MM.1S (cell line): ENCODE data around the gene AMZ1.
A peak's percentile ranks its signal among the peaks of the same experiment; 100 is the strongest.

Experiments
- DNase-seq: peaks from one replicate; pipeline ENCODE4 v3.0.0-alpha.2; 2015
- H2AFZ ChIP-seq: fragments of 300-600 bp; sonication (generic); 2 replicates; pipeline ENCODE4 v1.6.0; 2016; ENCODE audit warnings: antibody characterized with exemption, low read length
- H3F3A ChIP-seq: fragments of 300-600 bp; sonication (generic); 2 replicates; pipeline ENCODE4 v1.6.1; 2016; ENCODE audit warnings: mild to moderate bottlenecking, antibody characterized with exemption, low read length, moderate library complexity, mixed read lengths; ENCODE audit not compliant: insufficient read depth
- H3K27ac ChIP-seq: fragments of 300-600 bp; sonication (generic); 2 replicates; pipeline ENCODE4 v1.5.1; 2016; ENCODE audit warnings: mild to moderate bottlenecking, low read length
- H3K27me3 ChIP-seq: fragments of 300-600 bp; sonication (generic); replicated peaks from 2 replicates; pipeline ENCODE4 v1.6.0; 2016; ENCODE audit warnings: low read length; ENCODE audit not compliant: insufficient read depth
- H3K36me3 ChIP-seq: fragments of 300-600 bp; sonication (generic); replicated peaks from 2 replicates; pipeline ENCODE4 v1.6.1; 2016; ENCODE audit warnings: mild to moderate bottlenecking, low read length, mixed read lengths; ENCODE audit not compliant: insufficient read depth
- H3K4me1 ChIP-seq: fragments of 300-600 bp; sonication (generic); 2 replicates; pipeline ENCODE4 v1.6.1; 2016; ENCODE audit warnings: low read length, mixed read lengths
- H3K4me2 ChIP-seq: fragments of 300-600 bp; sonication (generic); 2 replicates; pipeline ENCODE4 v1.6.0; 2016; ENCODE audit warnings: low read depth, low read length
- H3K4me3 ChIP-seq: fragments of 300-600 bp; sonication (generic); 2 replicates; pipeline ENCODE4 v1.5.1; 2016; ENCODE audit warnings: low read length, mixed read lengths
- H3K79me2 ChIP-seq: fragments of 300-600 bp; sonication (generic); 2 replicates; pipeline ENCODE4 v1.6.1; 2016; ENCODE audit warnings: mixed run types, low read length, mixed read lengths
- H3K9ac ChIP-seq: fragments of 300-600 bp; sonication (generic); 2 replicates; pipeline ENCODE4 v1.6.1; 2016; ENCODE audit warnings: low read length, mixed read lengths
- H3K9me2 ChIP-seq: fragments of 300-600 bp; sonication (generic); replicated peaks from 2 replicates; pipeline ENCODE4 v1.6.1; 2016; ENCODE audit warnings: mild to moderate bottlenecking, low read length, mixed read lengths; ENCODE audit not compliant: insufficient read depth
- H3K9me3 ChIP-seq: fragments of 300-600 bp; sonication (generic); replicated peaks from 2 replicates; pipeline ENCODE4 v1.6.1; 2016; ENCODE audit warnings: mild to moderate bottlenecking, low read length, mixed read lengths; ENCODE audit not compliant: insufficient read depth
- H4K20me1 ChIP-seq: fragments of 300-600 bp; sonication (generic); 2 replicates; pipeline ENCODE4 v1.6.1; 2016; ENCODE audit warnings: mild to moderate bottlenecking, low read length, moderate library complexity, mixed read lengths; ENCODE audit not compliant: insufficient read depth
- EZH2 ChIP-seq: fragments of 300-600 bp; sonication (generic); optimal IDR thresholded peaks from 2 replicates; pipeline ENCODE3; 2017; ENCODE audit warnings: low read depth, mild to moderate bottlenecking, antibody characterized with exemption, low read length, mixed read lengths
- EZH2phosphoT487 ChIP-seq: fragments of 300-600 bp; sonication (generic); IDR thresholded peaks from 2 replicates; pipeline ENCODE4 v1.6.1; 2018; ENCODE audit warnings: antibody characterized with exemption, low read length
- TF ChIP-seq, protein P1 (sequence below): fragments of 300-600 bp; sonication (generic); IDR thresholded peaks from 2 replicates; pipeline ENCODE4 v1.5.1; 2016; ENCODE audit warnings: antibody characterized with exemption, low read length, mixed read lengths

The AMZ1 gene

DNA sequence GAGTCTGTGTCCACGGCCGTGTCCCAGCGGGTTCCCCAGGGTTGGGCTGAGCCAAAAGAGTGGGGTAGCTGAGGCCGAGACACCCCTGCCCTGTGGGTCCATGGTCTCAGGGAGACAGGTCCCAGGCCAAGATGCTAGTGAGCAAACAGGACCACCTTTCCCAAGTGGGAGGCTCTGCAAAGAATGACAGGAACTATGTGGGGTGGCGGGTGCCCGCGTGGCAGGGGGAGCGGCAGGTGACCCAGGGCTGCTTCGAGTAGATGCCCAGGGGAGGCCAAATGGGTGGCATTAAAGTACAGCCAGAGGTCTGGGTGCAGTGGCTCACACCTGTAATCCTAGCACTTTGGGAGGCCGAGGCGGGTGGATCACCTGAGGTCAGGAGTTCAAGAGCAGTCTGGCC, 38.0 kb upstream of the AMZ1 start:
- Histone ChIP-seq H4K20me1 (no peaks in the 10 kb centered on the region), H3K27me3 (peaks cover 35% of the 10 kb centered on the region), H3K79me2 (no peaks in the 10 kb centered on the region), H3K36me3 (no peaks in the 10 kb centered on the region), H3F3A (no peaks in the 10 kb centered on the region), H3K4me1 (no peaks in the 10 kb centered on the region), H3K4me2 (no peak overlapping the region), H3K9me2 (no peaks in the 10 kb centered on the region), H3K9ac (no peak overlapping the region), H2AFZ (no peak overlapping the region), H3K27ac (no peak overlapping the region), H3K9me3 (no peaks in the 10 kb centered on the region), H3K4me3 (no peak overlapping the region)
- no peak for DNase-seq
- TF ChIP-seq, protein P1, sequence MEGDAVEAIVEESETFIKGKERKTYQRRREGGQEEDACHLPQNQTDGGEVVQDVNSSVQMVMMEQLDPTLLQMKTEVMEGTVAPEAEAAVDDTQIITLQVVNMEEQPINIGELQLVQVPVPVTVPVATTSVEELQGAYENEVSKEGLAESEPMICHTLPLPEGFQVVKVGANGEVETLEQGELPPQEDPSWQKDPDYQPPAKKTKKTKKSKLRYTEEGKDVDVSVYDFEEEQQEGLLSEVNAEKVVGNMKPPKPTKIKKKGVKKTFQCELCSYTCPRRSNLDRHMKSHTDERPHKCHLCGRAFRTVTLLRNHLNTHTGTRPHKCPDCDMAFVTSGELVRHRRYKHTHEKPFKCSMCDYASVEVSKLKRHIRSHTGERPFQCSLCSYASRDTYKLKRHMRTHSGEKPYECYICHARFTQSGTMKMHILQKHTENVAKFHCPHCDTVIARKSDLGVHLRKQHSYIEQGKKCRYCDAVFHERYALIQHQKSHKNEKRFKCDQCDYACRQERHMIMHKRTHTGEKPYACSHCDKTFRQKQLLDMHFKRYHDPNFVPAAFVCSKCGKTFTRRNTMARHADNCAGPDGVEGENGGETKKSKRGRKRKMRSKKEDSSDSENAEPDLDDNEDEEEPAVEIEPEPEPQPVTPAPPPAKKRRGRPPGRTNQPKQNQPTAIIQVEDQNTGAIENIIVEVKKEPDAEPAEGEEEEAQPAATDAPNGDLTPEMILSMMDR, result no peak
- no peak for TF ChIP-seq EZH2phosphoT487
- TF ChIP-seq EZH2, result no peak

DNA sequence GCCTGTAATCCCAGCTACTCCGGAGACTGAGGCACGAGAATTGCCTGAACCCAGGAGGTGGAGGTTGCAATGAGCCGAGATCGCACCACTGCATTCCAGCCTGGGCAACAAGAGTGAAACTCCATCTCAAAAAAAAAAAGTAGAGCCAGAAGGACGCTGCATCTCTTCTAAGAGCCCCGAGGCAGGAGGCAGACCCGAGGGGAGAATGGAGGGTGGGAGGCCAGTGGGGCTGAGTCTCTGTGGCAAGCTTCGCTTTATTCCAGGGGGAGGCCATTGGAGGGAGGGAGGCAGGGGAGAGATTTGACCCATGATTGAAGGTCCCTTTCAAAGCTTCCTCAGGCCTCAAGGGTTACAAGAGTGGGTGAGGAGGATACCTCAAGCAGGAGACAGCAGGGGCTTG, 37.6 kb upstream of the AMZ1 start:
- no peak overlapping the region for H2AFZ ChIP-seq
- peaks cover 35% of the 10 kb centered on the region for H3K27me3 ChIP-seq
- H3K9me2 ChIP-seq, result no peaks in the 10 kb centered on the region
- no peak overlapping the region for H3K4me2 ChIP-seq
- H3K36me3 ChIP-seq, result no peaks in the 10 kb centered on the region
- no peaks in the 10 kb centered on the region for H3K4me1 ChIP-seq
- no peak for TF ChIP-seq EZH2phosphoT487
- TF ChIP-seq EZH2, result no peak
- TF ChIP-seq, protein P1, result no peak
- H3K4me3 ChIP-seq, result no peak overlapping the region
- H3F3A ChIP-seq, result no peaks in the 10 kb centered on the region
- DNase-seq, result no peak
- no peaks in the 10 kb centered on the region for H3K79me2 ChIP-seq
- H3K27ac ChIP-seq, result no peak overlapping the region
- H3K9me3 ChIP-seq, result no peaks in the 10 kb centered on the region
- H4K20me1 ChIP-seq, result no peaks in the 10 kb centered on the region
- no peak overlapping the region for H3K9ac ChIP-seq

DNA sequence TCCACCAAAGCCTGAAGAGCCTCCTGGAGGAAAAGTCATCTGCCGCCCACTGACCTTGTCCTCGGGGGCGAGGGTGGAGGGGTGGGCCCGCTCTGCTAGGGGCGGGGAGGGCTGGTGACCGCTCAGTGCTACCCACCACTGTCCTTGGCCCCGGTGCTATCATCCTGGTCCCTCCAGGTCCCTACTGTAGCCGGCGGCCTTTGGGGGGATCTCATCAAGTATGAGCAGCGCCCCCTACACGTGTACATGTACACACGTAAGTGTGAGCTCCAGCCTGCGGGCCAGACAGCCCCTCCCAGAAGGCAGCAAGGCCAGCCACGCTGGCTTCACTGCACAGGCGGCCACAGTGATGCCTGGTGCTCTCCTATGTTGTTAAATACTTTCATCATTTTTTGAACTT, 36.7 kb upstream of the AMZ1 start:
- H3K9me3 ChIP-seq, result no peaks in the 10 kb centered on the region
- no peak overlapping the region for H3K9ac ChIP-seq
- H3K4me2 ChIP-seq, result no peak overlapping the region
- no peak overlapping the region for H3K4me3 ChIP-seq
- DNase-seq, result no peak
- H3K9me2 ChIP-seq, result no peaks in the 10 kb centered on the region
- H3K36me3 ChIP-seq, result no peaks in the 10 kb centered on the region
- H4K20me1 ChIP-seq, result no peaks in the 10 kb centered on the region
- H3F3A ChIP-seq, result no peaks in the 10 kb centered on the region
- no peaks in the 10 kb centered on the region for H3K79me2 ChIP-seq
- H2AFZ ChIP-seq, result no peak overlapping the region
- no peak overlapping the region for H3K27ac ChIP-seq
- H3K4me1 ChIP-seq, result no peaks in the 10 kb centered on the region
- no peak for TF ChIP-seq EZH2phosphoT487
- TF ChIP-seq, protein P1, result peak; percentile 13; the same call in 1 of the 2 replicates
- TF ChIP-seq EZH2, result no peak
- peaks cover 42% of the 10 kb centered on the region for H3K27me3 ChIP-seq
